OCI-LY1 (cell line): ENCODE data around the gene PHLDA2.

Experiments
- H2AFZ ChIP-seq: fragments of 200-600 bp; sonication (generic), shearing (Covaris generic); 2 replicates; pipeline ENCODE4 v1.6.0; 2014; ENCODE audit warnings: antibody characterized with exemption, mild to moderate bottlenecking, low read length
- H3F3A ChIP-seq: fragments of 200-600 bp; sonication (generic), shearing (Covaris generic); 2 replicates; pipeline ENCODE4 v1.6.0; 2014; ENCODE audit warnings: mild to moderate bottlenecking, antibody characterized with exemption, low read length, moderate library complexity; ENCODE audit not compliant: insufficient read depth
- H3K27ac ChIP-seq: fragments of 200-600 bp; sonication (generic); 2 replicates; pipeline ENCODE4 v1.5.1; 2014; ENCODE audit warnings: low read length, mixed run types, mild to moderate bottlenecking, low read depth; ENCODE audit not compliant: poor library complexity, severe bottlenecking
- H3K27me3 ChIP-seq: fragments of 200-600 bp; sonication (generic); 2 replicates; pipeline ENCODE4 v1.6.0; 2014; ENCODE audit warnings: antibody characterized with exemption, mild to moderate bottlenecking, low read length, moderate library complexity; ENCODE audit not compliant: insufficient read depth
- H3K36me3 ChIP-seq: fragments of 200-600 bp; sonication (generic); 2 replicates; pipeline ENCODE4 v1.6.1; 2014; ENCODE audit warnings: mild to moderate bottlenecking, antibody characterized with exemption, low read length, moderate library complexity, mixed read lengths; ENCODE audit not compliant: insufficient read depth
- H3K4me1 ChIP-seq: fragments of 200-600 bp; sonication (generic); 2 replicates; pipeline ENCODE4 v1.5.1; 2014; ENCODE audit warnings: mild to moderate bottlenecking, low read length, moderate library complexity; ENCODE audit not compliant: insufficient read depth, severe bottlenecking
- H3K4me2 ChIP-seq: fragments of 200-600 bp; sonication (generic), shearing (Covaris generic); 2 replicates; pipeline ENCODE4 v1.6.1; 2014; ENCODE audit warnings: low read length
- H3K4me3 ChIP-seq: fragments of 200-600 bp; sonication (generic); 2 replicates; pipeline ENCODE4 v1.5.1; 2014; ENCODE audit warnings: low read length, low read depth, mild to moderate bottlenecking, mixed read lengths; ENCODE audit not compliant: poor library complexity, severe bottlenecking
- H3K79me2 ChIP-seq: fragments of 200-600 bp; shearing (Covaris generic); 2 replicates; pipeline ENCODE4 v1.6.1; 2016; ENCODE audit warnings: mixed run types, low read length, mixed read lengths; ENCODE audit not compliant: insufficient read depth
- H3K9ac ChIP-seq: fragments of 200-600 bp; sonication (generic), shearing (Covaris generic); 2 replicates; pipeline ENCODE4 v1.6.1; 2014; ENCODE audit warnings: mild to moderate bottlenecking, low read length, mixed read lengths
- H3K9me2 ChIP-seq: fragments of 200-600 bp; sonication (generic), shearing (Covaris generic); 2 replicates; pipeline ENCODE4 v1.6.1; 2014; ENCODE audit warnings: low read depth, mild to moderate bottlenecking, low read length, mixed read lengths
- H3K9me3 ChIP-seq: fragments of 200-600 bp; shearing (Covaris generic); 2 replicates; pipeline ENCODE4 v1.6.1; 2014; ENCODE audit warnings: low read length, mixed read lengths
- H4K20me1 ChIP-seq: fragments of 200-600 bp; sonication (generic), shearing (Covaris generic); 2 replicates; pipeline ENCODE4 v1.6.0; 2016; ENCODE audit warnings: mild to moderate bottlenecking, low read length; ENCODE audit not compliant: insufficient read depth
- EZH2 ChIP-seq: fragments of 200-600 bp; sonication (generic), shearing (Covaris generic); IDR thresholded peaks from 2 replicates; pipeline ENCODE4 v1.8.0; 2017; ENCODE audit warnings: borderline replicate concordance, mixed run types, mild to moderate bottlenecking, antibody characterized with exemption, low read length, moderate library complexity, mixed read lengths
- TF ChIP-seq, protein P1 (sequence below): fragments of 200-600 bp; sonication (generic), shearing (Covaris generic); IDR thresholded peaks from 2 replicates; pipeline ENCODE4 v1.5.1; 2017; ENCODE audit warnings: mild to moderate bottlenecking, antibody characterized with exemption, low read length, moderate library complexity, mixed read lengths

Gene PHLDA2

GRCh38 chr11:2944530-2944929, 15.3 kb upstream of the PHLDA2 start:
- Histone ChIP-seq H3K9me3 (0 out of 2 replicates have a peak, but pooled peaks cover 4% of the 10 kb centered on the region), H3K27me3 (no peaks in the 10 kb centered on the region), H3K27ac (no peak overlapping the region), H3K9ac (no peak overlapping the region), H3K4me1 (peaks cover 9% of the 10 kb centered on the region), H3K9me2 (no peaks in the 10 kb centered on the region), H3K4me2 (no peak overlapping the region), H2AFZ (no peak overlapping the region), H4K20me1 (no peaks in the 10 kb centered on the region), H3K4me3 (no peak overlapping the region), H3K79me2 (no peaks in the 10 kb centered on the region), H3F3A (no peaks in the 10 kb centered on the region), H3K36me3 (peaks cover 62% of the 10 kb centered on the region)
- TF ChIP-seq EZH2, result no peak
- TF ChIP-seq, protein P1, sequence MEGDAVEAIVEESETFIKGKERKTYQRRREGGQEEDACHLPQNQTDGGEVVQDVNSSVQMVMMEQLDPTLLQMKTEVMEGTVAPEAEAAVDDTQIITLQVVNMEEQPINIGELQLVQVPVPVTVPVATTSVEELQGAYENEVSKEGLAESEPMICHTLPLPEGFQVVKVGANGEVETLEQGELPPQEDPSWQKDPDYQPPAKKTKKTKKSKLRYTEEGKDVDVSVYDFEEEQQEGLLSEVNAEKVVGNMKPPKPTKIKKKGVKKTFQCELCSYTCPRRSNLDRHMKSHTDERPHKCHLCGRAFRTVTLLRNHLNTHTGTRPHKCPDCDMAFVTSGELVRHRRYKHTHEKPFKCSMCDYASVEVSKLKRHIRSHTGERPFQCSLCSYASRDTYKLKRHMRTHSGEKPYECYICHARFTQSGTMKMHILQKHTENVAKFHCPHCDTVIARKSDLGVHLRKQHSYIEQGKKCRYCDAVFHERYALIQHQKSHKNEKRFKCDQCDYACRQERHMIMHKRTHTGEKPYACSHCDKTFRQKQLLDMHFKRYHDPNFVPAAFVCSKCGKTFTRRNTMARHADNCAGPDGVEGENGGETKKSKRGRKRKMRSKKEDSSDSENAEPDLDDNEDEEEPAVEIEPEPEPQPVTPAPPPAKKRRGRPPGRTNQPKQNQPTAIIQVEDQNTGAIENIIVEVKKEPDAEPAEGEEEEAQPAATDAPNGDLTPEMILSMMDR, result no peak

DNA sequence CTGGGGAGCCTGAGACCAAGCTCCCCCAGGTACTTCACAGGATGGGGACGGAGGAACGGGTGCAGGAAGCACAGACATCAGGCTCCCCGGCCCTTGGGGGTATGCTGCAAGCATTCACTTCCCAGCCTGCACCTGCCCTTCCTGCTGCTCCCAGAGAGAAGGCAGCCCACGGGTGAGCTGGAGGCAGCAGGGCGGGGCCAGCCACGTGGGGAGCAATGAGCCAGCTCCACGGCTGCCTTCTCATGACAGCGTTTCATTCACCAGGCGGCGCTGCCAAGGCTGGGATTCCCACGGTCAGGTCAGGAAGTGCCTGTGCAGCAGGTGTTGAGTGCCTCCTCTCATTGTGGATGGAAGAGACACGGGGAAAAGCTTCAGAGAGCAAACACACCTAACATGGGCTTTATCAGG, 14.5 kb upstream of the PHLDA2 start:
- H2AFZ ChIP-seq, result no peak overlapping the region
- H3K4me1 ChIP-seq, result peaks cover 9% of the 10 kb centered on the region
- TF ChIP-seq, protein P1, result peak; percentile 21; the same call in 1 of the 2 replicates
- no peak for TF ChIP-seq EZH2
- H3F3A ChIP-seq, result no peaks in the 10 kb centered on the region
- peaks cover 9% of the 10 kb centered on the region; the same call in 1 of the 2 replicates for H3K9me3 ChIP-seq
- H4K20me1 ChIP-seq, result no peaks in the 10 kb centered on the region
- no peak overlapping the region for H3K4me3 ChIP-seq
- no peaks in the 10 kb centered on the region for H3K27me3 ChIP-seq
- no peaks in the 10 kb centered on the region for H3K79me2 ChIP-seq
- peaks cover 53% of the 10 kb centered on the region for H3K36me3 ChIP-seq
- no peak overlapping the region for H3K27ac ChIP-seq
- H3K4me2 ChIP-seq, result no peak overlapping the region
- H3K9ac ChIP-seq, result no peak overlapping the region
- no peaks in the 10 kb centered on the region for H3K9me2 ChIP-seq

DNA sequence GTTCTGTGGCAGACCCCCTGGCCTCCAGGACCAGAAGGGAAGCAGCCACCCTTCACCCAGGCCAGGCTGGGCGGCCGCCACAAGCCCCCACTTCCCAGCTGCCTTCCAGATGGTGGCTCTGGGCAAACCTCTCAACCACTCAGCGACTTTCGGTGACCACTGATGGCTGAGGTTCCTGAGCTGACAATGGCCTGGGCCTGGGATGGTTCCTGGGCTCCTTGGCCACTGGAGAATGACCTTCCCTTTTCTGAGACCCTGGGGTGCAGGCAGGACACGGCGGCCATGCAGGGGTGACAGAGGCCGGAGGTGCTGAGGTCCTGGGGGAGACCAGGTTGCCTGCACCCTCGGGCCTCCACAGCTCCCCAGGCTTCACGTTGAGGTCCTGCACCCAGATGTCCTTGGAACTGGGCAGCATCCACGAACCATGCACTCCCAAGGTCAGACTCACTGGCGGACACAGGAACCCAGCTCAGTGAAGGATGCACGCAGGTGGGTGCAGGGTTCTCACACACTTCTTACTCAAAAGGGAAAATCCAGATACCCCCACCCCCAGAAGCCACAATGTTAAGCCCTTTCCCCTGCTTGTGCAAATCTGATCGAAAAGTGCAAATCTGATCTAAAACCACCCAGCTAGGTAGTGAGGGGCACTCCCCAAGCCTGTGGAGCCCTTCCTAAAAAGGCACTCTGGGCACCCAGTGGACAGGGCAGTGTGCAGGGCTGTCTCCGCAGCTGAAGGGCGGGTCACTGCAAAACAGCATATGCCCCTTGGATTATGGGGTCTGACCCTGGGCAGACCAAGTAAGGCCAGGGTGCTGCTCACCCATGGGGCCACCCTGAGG, 13.9 kb upstream of the PHLDA2 start:
- peaks cover 47% of the 10 kb centered on the region for H3K36me3 ChIP-seq
- no peak overlapping the region for H3K4me2 ChIP-seq
- H3K79me2 ChIP-seq, result no peaks in the 10 kb centered on the region
- H3K4me3 ChIP-seq, result no peak overlapping the region
- H3K27me3 ChIP-seq, result no peaks in the 10 kb centered on the region
- H3K9me2 ChIP-seq, result no peaks in the 10 kb centered on the region
- H4K20me1 ChIP-seq, result no peaks in the 10 kb centered on the region
- no peak for TF ChIP-seq EZH2
- TF ChIP-seq, protein P1, result no peak
- peaks cover 9% of the 10 kb centered on the region; the same call in 1 of the 2 replicates for H3K9me3 ChIP-seq
- no peak overlapping the region for H3K9ac ChIP-seq
- no peak overlapping the region for H3K27ac ChIP-seq
- H3K4me1 ChIP-seq, result peaks cover 9% of the 10 kb centered on the region
- H2AFZ ChIP-seq, result no peak overlapping the region
- no peaks in the 10 kb centered on the region for H3F3A ChIP-seq
